ENCODE results near the gene HTR4.

The HTR4 gene

GRCh38 chr5:148606296-148606695 lies 48.0 kb downstream of the HTR4 start:
- no peak for DNase-seq (ENCODE audit: low spot score)

DNA sequence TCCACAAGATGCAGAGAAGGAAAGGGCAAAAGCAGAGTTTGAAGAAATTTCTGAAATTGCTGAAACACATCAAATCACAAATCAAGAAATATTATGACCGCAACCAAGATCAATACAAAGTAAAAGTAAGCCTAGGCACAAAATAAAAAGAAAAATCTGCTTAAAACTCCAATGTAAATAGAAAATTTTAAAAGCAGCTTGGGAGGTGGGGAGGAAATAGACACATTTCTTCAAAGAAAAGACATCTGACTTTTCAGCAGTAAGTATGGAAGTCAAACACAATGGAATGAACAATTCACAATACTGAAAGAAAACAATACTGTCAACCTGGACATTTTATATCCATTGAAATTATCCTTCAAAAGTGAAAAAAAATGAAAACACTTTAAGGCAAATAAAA lies 55.1 kb downstream of the HTR4 start:
- DNase-seq (ENCODE audit: low spot score) = no peak

GRCh38 chr5:148595697-148596096 lies 58.6 kb downstream of the HTR4 start:
- DNase-seq (ENCODE audit: low spot score) = no peak

DNA sequence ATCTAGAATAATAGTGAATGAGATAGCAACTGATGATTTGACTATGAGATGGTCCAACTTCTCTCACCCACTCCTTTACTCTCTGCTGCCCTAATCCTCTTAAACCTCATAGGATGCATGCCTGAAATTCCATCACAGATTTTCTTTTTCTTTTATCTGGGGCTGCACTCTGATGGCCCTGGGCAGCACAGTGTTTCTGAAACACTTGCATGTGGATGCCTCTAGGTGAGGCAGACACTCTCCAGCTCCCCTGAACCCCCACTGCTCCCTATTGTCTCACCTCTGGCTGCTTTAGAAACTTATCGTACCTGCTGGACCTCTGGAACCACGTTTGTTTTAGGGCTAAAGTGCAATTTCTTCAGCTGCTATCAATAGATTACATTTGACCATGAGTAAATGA lies 67.5 kb downstream of the HTR4 start:
- no peak for DNase-seq (ENCODE audit: low spot score)

GRCh38 chr5:148585988-148586387 lies 68.3 kb downstream of the HTR4 start:
- no peak for DNase-seq (ENCODE audit: low spot score)

DNA sequence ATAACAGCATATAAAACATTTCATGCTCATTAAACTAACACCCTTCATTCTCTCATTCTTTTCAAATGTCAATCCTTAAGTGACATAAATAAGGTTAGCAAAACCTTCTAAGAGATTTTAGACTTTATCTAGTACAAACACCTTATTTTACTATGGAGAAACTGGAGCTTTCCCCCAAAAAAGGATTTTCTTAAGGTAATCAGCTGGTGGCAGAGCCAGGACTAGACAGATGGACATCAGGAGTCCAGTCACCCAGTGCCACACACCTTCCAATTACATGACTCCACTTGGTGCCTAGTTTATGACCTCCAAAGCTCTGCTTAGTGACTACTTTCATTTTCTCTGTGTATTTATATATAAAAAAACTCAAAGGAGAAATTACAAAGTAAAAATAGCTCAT lies 70.2 kb downstream of the HTR4 start:
- DNase-seq (ENCODE audit: low spot score) = no peak

- no peak for DNase-seq (ENCODE audit: low spot score)
Measured at GRCh38 chr5:148583421-148583965, 70.8 kb downstream of the HTR4 start.

DNA sequence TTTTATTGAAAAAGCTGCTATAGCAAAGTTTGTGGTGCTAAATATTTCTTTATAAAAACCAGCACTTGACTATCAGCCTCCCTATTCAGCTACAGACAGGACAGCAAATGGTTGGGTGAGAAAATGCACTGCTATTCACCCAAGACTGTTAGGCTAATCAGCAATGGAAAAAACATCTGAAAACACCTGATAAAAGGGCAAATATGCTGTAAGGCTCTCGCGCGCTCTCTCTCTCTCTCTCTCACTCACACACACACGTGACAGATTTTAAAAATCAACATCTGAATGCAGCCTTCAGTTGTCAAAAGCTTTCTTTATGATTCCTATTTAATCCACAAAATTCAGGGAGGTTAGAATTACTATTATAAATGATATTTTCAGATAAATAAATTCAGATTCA lies 80.2 kb downstream of the HTR4 start:
- DNase-seq (ENCODE audit: low spot score) = no peak

DNA sequence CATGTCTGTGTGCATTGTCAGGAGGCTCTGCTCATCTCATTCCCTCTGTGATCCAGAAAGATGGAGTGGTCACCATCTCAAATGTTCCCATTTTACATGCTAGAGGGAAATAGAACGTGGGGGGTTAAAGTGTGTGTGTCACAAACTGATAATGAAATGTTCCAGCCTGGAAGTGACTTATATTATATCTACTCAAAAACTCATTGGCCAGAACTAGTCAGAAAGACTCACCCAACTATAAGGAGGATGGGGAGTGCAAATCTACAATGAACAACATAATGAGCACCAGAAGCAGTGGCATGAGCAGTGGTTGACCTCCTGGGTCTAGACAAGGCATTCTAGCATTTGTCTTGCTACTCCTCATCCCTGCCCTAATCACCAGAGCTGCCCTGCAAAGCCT lies 81.0 kb downstream of the HTR4 start:
- no peak for DNase-seq (ENCODE audit: low spot score)

DNA sequence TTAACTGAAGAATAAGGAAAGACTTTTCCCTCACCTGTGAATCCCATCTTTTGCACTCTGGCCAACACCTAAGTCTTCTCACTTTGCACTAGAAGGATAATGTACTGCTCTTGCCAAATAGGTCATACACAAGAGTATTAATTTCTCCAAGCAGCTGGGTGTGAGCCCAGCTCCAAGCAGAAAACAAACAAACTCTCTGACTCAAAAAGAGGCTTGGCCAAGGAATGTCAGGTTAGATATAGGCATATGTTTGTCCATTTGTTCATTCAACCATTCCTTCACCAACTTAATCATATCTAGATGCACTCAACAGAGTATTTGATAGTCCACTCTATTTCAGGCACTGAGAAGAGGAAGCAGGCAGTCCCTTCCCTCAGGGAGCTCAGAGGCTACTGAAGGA lies 84.4 kb downstream of the HTR4 start:
- no peak for DNase-seq (ENCODE audit: low spot score)

DNA sequence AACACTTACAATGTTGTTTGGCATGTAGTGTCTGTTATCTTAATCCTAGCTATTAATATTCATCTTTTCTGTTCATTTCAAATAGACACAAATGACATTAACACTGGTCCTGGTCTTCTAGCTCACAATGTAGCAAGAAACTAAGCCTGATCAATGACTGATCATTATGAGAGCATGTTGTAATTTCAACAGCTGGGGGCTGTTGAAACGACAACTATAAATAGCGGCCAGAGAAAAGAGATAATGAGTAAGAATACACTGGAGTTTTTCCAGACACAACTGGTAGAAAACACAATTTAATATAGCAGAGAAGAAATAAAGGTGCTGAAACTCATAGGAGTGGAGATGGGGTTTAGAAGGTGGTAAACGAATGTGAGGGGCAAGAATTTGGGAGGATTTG lies 89.2 kb downstream of the HTR4 start:
- DNase-seq (ENCODE audit: low spot score) = no peak

DNA sequence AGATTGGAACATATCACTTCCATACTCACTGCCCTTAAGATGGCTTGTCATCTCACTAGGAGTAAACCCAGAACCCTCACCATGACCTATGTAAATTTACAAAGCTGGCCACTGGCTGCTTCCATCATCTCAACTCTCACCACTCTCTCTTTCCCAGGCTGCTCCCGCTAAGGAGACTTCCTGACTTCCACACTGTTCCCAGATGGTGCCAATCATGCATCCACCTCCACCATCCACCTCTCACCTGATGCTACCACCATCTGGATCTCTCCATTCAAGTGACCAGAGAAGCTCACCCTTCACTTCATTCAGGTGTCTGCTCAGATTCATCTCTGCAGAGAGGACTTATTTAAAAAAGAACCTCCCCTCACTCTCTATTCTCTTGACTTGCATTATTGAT lies 91.3 kb downstream of the HTR4 start:
- no peak for DNase-seq (ENCODE audit: low spot score)

- DNase-seq (ENCODE audit: low spot score) = no peak
Measured at GRCh38 chr5:148561801-148562311, 92.5 kb downstream of the HTR4 start.

DNA sequence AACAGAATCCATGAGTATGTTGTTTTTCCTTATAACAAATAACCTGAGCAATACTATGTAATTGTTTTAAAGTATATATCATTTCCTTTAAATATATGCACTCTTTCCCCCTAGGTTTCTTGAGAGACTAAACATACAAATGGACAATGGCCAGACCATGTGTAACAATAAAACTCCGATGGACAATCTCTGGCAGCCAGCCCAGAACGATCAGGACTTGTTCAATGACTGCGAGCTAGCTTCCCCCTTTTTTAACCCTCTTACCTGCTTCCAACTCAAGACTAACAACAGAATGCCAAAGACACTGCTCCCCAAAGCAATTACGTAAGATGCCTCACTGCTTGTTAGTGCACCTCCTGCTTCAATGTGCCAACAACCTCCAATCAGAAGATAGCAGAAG lies 94.9 kb downstream of the HTR4 start:
- no peak for DNase-seq (ENCODE audit: low spot score)

GRCh38 chr5:148558892-148559291 lies 95.4 kb downstream of the HTR4 start:
- no peak for DNase-seq (ENCODE audit: low spot score)

GRCh38 chr5:148556835-148557234 lies 97.5 kb downstream of the HTR4 start:
- no peak for DNase-seq (ENCODE audit: low spot score)

- DNase-seq (ENCODE audit: low spot score) = no peak
Measured at GRCh38 chr5:148554621-148555020, 99.7 kb downstream of the HTR4 start.

- no peak for DNase-seq (ENCODE audit: low spot score)
Measured at GRCh38 chr5:148543727-148544126, 110.6 kb downstream of the HTR4 start.

- DNase-seq (ENCODE audit: low spot score) = no peak
Measured at GRCh38 chr5:148542812-148543211, 111.5 kb downstream of the HTR4 start.

GRCh38 chr5:148541054-148541835 lies 113.1 kb downstream of the HTR4 start:
- no peak for DNase-seq (ENCODE audit: low spot score)

- no peak for DNase-seq (ENCODE audit: low spot score)
Measured at GRCh38 chr5:148540647-148541046, 113.7 kb downstream of the HTR4 start.

GRCh38 chr5:148539851-148540250 lies 114.5 kb downstream of the HTR4 start:
- DNase-seq (ENCODE audit: low spot score) = no peak

DNA sequence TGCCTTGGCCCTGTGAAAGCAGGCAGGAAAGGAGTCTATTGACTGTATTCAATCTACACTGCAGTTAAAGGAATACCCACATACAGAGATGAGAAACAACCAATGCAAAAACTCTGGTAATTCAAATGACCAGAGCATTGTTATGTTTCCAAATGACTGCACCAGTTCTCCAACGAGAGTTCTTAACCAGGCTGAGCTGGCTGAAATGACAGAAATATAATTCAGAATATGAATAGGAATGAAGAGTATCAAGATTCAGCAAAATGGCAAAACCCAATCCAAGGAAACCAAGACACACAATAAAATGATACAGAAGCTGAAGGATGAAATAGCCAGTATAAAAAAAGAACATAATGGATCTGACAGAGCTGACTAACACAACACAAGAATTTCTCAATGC lies 119.1 kb downstream of the HTR4 start:
- no peak for DNase-seq (ENCODE audit: low spot score)

Data from hematopoietic multipotent progenitor cell treated with erythropoietin and hydrocortisone succinate and interleukin-3 and kit ligand, for 17 days (in vitro differentiated cells).